Fibroblast of pulmonary artery (primary cell): ENCODE results near the gene ZFP62.

Experiments
- DNase-seq: peaks from one replicate; pipeline ENCODE4 v3.0.0-alpha.2; 2010; ENCODE audit warnings: low read depth
- H3K4me3 ChIP-seq: replicated peaks from 2 replicates; pipeline ENCODE4 v1.5.1; 2011; ENCODE audit warnings: low read depth, mild to moderate bottlenecking, control low read depth, low read length, moderate library complexity
- CTCF ChIP-seq: IDR thresholded peaks from 2 replicates; pipeline ENCODE4 v1.5.1; 2011; ENCODE audit warnings: mild to moderate bottlenecking, control low read depth, low read length, inconsistent platforms; ENCODE audit errors: missing control alignments

The ZFP62 gene

GRCh38 chr5:180874804-180875582 lies 13.9 kb upstream of the ZFP62 start:
- no peak overlapping the region for H3K4me3 ChIP-seq
- no peak for DNase-seq
- TF ChIP-seq CTCF, result no peak

GRCh38 chr5:180873615-180874520 lies 12.8 kb upstream of the ZFP62 start:
- no peak for TF ChIP-seq CTCF
- H3K4me3 ChIP-seq, result no peak overlapping the region
- peak; percentile 38 for DNase-seq

- no peak overlapping the region for H3K4me3 ChIP-seq
- TF ChIP-seq CTCF, result no peak
- no peak for DNase-seq
Observed at GRCh38 chr5:180872419-180872818, 11.3 kb upstream of the ZFP62 start.

- no peak for TF ChIP-seq CTCF
- no peak for DNase-seq
- no peak overlapping the region for H3K4me3 ChIP-seq
Observed at GRCh38 chr5:180870276-180871068, 9.4 kb upstream of the ZFP62 start.

GRCh38 chr5:180869587-180869986 lies 8.5 kb upstream of the ZFP62 start:
- H3K4me3 ChIP-seq, result no peak overlapping the region
- TF ChIP-seq CTCF, result no peak
- no peak for DNase-seq

GRCh38 chr5:180868960-180869359 lies 7.9 kb upstream of the ZFP62 start:
- H3K4me3 ChIP-seq, result no peak overlapping the region
- DNase-seq, result peak; percentile 80
- TF ChIP-seq CTCF, result peak; percentile 95
